ENCODE data around the gene PRRG2. TPM values are rescaled to one million over a fixed set of nuclear protein-coding genes. Genes with fewer than 3 reads are reported as not detected.

PRRG2 gene
- total and polyA plus RNA-seq, 4 donors: 0.49 to 4.1 (median 1.2) TPM; not detected in 1

- ATAC-seq (ENCODE audit: low FRiP score) (no peak), DNase-seq (no peak)
- Histone ChIP-seq H3K36me3 (ENCODE audit: control insufficient read depth in 1 of 2, insufficient read depth in 2 of 2, low read length in 1 of 2) (no peaks in the 10 kb centered on the region), H3K27me3 (ENCODE audit: control insufficient read depth in 1 of 2, insufficient read depth in 2 of 2, low read length in 1 of 2) (no peaks in the 10 kb centered on the region), H3K4me1 (ENCODE audit: control insufficient read depth in 1 of 2, insufficient read depth in 2 of 2, low read length in 2 of 2) (no peaks in the 10 kb centered on the region), H3K9me3 (ENCODE audit: control insufficient read depth, low read length) (no peaks in the 10 kb centered on the region), H3K27ac (ENCODE audit: low read depth in 1 of 2, low read length in 2 of 2) (no peak overlapping the region), H3K4me3 (ENCODE audit: low read length in 2 of 2) (no peak overlapping the region)
- intact Hi-C loops (cut with DNase I): no loop called here
- WGBS, 2 donors: 25 to 26% methylated on average over 4 of the region's 4 CpGs
Observed at GRCh38 chr19:49565261-49565660, 15.9 kb upstream of the PRRG2 start.

- Histone ChIP-seq H3K27me3 (ENCODE audit: control insufficient read depth in 1 of 2, insufficient read depth in 2 of 2, low read length in 1 of 2) (no peaks in the 10 kb centered on the region), H3K27ac (ENCODE audit: low read depth in 1 of 2, low read length in 2 of 2) (no peak overlapping the region), H3K4me3 (ENCODE audit: low read length in 2 of 2) (no peak overlapping the region), H3K4me1 (ENCODE audit: control insufficient read depth in 1 of 2, insufficient read depth in 2 of 2, low read length in 2 of 2) (no peaks in the 10 kb centered on the region), H3K36me3 (ENCODE audit: control insufficient read depth in 1 of 2, insufficient read depth in 2 of 2, low read length in 1 of 2) (no peaks in the 10 kb centered on the region), H3K9me3 (ENCODE audit: control insufficient read depth, low read length) (no peaks in the 10 kb centered on the region)
- 100% methylated on average over 3 of the region's 3 CpGs for WGBS, 2 donors
- DNase-seq (no peak), ATAC-seq (ENCODE audit: low FRiP score) (no peak)
- intact Hi-C loops (cut with DNase I): no loop called here
Observed at GRCh38 chr19:49566302-49566701, 14.8 kb upstream of the PRRG2 start.

GRCh38 chr19:49567861-49568441, 13.2 kb upstream of the PRRG2 start:
- Histone ChIP-seq H3K27me3 (ENCODE audit: control insufficient read depth in 1 of 2, insufficient read depth in 2 of 2, low read length in 1 of 2) (no peaks in the 10 kb centered on the region), H3K4me3 (ENCODE audit: low read length in 2 of 2) (no peak overlapping the region), H3K27ac (ENCODE audit: low read depth in 1 of 2, low read length in 2 of 2) (no peak overlapping the region), H3K4me1 (ENCODE audit: control insufficient read depth in 1 of 2, insufficient read depth in 2 of 2, low read length in 2 of 2) (no peaks in the 10 kb centered on the region), H3K9me3 (ENCODE audit: control insufficient read depth, low read length) (no peaks in the 10 kb centered on the region), H3K36me3 (ENCODE audit: control insufficient read depth in 1 of 2, insufficient read depth in 2 of 2, low read length in 1 of 2) (no peaks in the 10 kb centered on the region)
- intact Hi-C loops (cut with DNase I): no loop called here
- WGBS, 2 donors: 69 to 72% methylated on average over 9 of the region's 9 CpGs
- ATAC-seq (ENCODE audit: low FRiP score) (no peak), DNase-seq (no peak)

GRCh38 chr19:49570138-49570856, 10.8 kb upstream of the PRRG2 start:
- Histone ChIP-seq H3K4me1 (ENCODE audit: control insufficient read depth in 1 of 2, insufficient read depth in 2 of 2, low read length in 2 of 2) (no peaks in the 10 kb centered on the region), H3K27ac (ENCODE audit: low read depth in 1 of 2, low read length in 2 of 2) (no peak overlapping the region), H3K4me3 (ENCODE audit: low read length in 2 of 2) (no peak overlapping the region), H3K9me3 (ENCODE audit: control insufficient read depth, low read length) (no peaks in the 10 kb centered on the region), H3K36me3 (ENCODE audit: control insufficient read depth in 1 of 2, insufficient read depth in 2 of 2, low read length in 1 of 2) (no peaks in the 10 kb centered on the region), H3K27me3 (ENCODE audit: control insufficient read depth in 1 of 2, insufficient read depth in 2 of 2, low read length in 1 of 2) (no peaks in the 10 kb centered on the region)
- 29 to 30% methylated on average over 14 of the region's 14 CpGs for WGBS, 2 donors
- intact Hi-C loops (cut with DNase I): loop anchor here in 1 of 2 donors (2.0 kb wide), 1 partner anchor 63 kb away; no protein-coding TSS in a partner anchor
- ATAC-seq (ENCODE audit: low FRiP score) (peak; percentile 87), DNase-seq (no peak)

GRCh38 chr19:49570997-49571676, 10.0 kb upstream of the PRRG2 start:
- WGBS, 2 donors: 71 to 72% methylated on average over 11 of the region's 11 CpGs
- intact Hi-C loops (cut with DNase I): loop anchor here in 1 of 2 donors (2.0 kb wide), 1 partner anchor 64 kb away; no protein-coding TSS in a partner anchor
- ATAC-seq (ENCODE audit: low FRiP score) (no peak), DNase-seq (no peak)
- Histone ChIP-seq H3K9me3 (ENCODE audit: control insufficient read depth, low read length) (no peaks in the 10 kb centered on the region), H3K4me3 (ENCODE audit: low read length in 2 of 2) (no peak overlapping the region), H3K36me3 (ENCODE audit: control insufficient read depth in 1 of 2, insufficient read depth in 2 of 2, low read length in 1 of 2) (no peaks in the 10 kb centered on the region), H3K27me3 (ENCODE audit: control insufficient read depth in 1 of 2, insufficient read depth in 2 of 2, low read length in 1 of 2) (no peaks in the 10 kb centered on the region), H3K4me1 (ENCODE audit: control insufficient read depth in 1 of 2, insufficient read depth in 2 of 2, low read length in 2 of 2) (no peaks in the 10 kb centered on the region), H3K27ac (ENCODE audit: low read depth in 1 of 2, low read length in 2 of 2) (no peak overlapping the region)

GRCh38 chr19:49573009-49573408, 8.1 kb upstream of the PRRG2 start:
- no peaks in the 10 kb centered on the region for H3K36me3 ChIP-seq (ENCODE audit: control insufficient read depth in 1 of 2, insufficient read depth in 2 of 2, low read length in 1 of 2)
- WGBS, 2 donors: 90 to 92% methylated on average over 7 of the region's 7 CpGs
- no peaks in the 10 kb centered on the region for H3K27me3 ChIP-seq (ENCODE audit: control insufficient read depth in 1 of 2, insufficient read depth in 2 of 2, low read length in 1 of 2)
- ATAC-seq (ENCODE audit: low FRiP score) (no peak), DNase-seq (no peak)
- no peaks in the 10 kb centered on the region for H3K9me3 ChIP-seq (ENCODE audit: control insufficient read depth, low read length)
- H3K4me1 ChIP-seq (ENCODE audit: control insufficient read depth in 1 of 2, insufficient read depth in 2 of 2, low read length in 2 of 2): no peaks in the 10 kb centered on the region
- H3K4me3 ChIP-seq (ENCODE audit: low read length in 2 of 2): no peak overlapping the region
- intact Hi-C loops (cut with DNase I): no loop called here
- H3K27ac ChIP-seq (ENCODE audit: low read depth in 1 of 2, low read length in 2 of 2): no peak overlapping the region

- no peaks in the 10 kb centered on the region for H3K4me1 ChIP-seq (ENCODE audit: control insufficient read depth in 1 of 2, insufficient read depth in 2 of 2, low read length in 2 of 2)
- no peaks in the 10 kb centered on the region for H3K36me3 ChIP-seq (ENCODE audit: control insufficient read depth in 1 of 2, insufficient read depth in 2 of 2, low read length in 1 of 2)
- intact Hi-C loops (cut with DNase I): no loop called here
- no peak overlapping the region for H3K27ac ChIP-seq (ENCODE audit: low read depth in 1 of 2, low read length in 2 of 2)
- 76 to 81% methylated on average over 3 of the region's 3 CpGs for WGBS, 2 donors
- H3K4me3 ChIP-seq (ENCODE audit: low read length in 2 of 2): no peak overlapping the region
- ATAC-seq (ENCODE audit: low FRiP score) (no peak), DNase-seq (no peak)
- no peaks in the 10 kb centered on the region for H3K27me3 ChIP-seq (ENCODE audit: control insufficient read depth in 1 of 2, insufficient read depth in 2 of 2, low read length in 1 of 2)
- H3K9me3 ChIP-seq (ENCODE audit: control insufficient read depth, low read length): no peaks in the 10 kb centered on the region
Observed at GRCh38 chr19:49573425-49573824, 7.7 kb upstream of the PRRG2 start.

- intact Hi-C loops (cut with DNase I): no loop called here
- H3K4me1 ChIP-seq (ENCODE audit: control insufficient read depth in 1 of 2, insufficient read depth in 2 of 2, low read length in 2 of 2): no peaks in the 10 kb centered on the region
Observed at GRCh38 chr19:49574206-49574755, 6.8 kb upstream of the PRRG2 start.

More at GRCh38 chr19:49574206-49574755, 6.8 kb upstream of the PRRG2 start:
- Histone ChIP-seq H3K36me3 (ENCODE audit: control insufficient read depth in 1 of 2, insufficient read depth in 2 of 2, low read length in 1 of 2) (no peaks in the 10 kb centered on the region), H3K4me3 (ENCODE audit: low read length in 2 of 2) (no peak overlapping the region), H3K27ac (ENCODE audit: low read depth in 1 of 2, low read length in 2 of 2) (no peak overlapping the region), H3K27me3 (ENCODE audit: control insufficient read depth in 1 of 2, insufficient read depth in 2 of 2, low read length in 1 of 2) (no peaks in the 10 kb centered on the region), H3K9me3 (ENCODE audit: control insufficient read depth, low read length) (no peaks in the 10 kb centered on the region)
- ATAC-seq (ENCODE audit: low FRiP score): no peak
- no peak for DNase-seq
- 88 to 90% methylated on average over 2 of the region's 2 CpGs for WGBS, 2 donors
